HUES48 (cell line): ENCODE measurements around the gene GRIK4.

ENCODE experiments used
- H3K27ac ChIP-seq: one replicate; pipeline ENCODE4 v1.7.0; 2013; ENCODE audit warnings: low read depth, low read length, inconsistent platforms
- H3K27me3 ChIP-seq: 2 replicates; pipeline ENCODE4 v1.6.1; 2013; ENCODE audit warnings: mild to moderate bottlenecking, low read length; ENCODE audit not compliant: control insufficient read depth, insufficient read depth
- H3K36me3 ChIP-seq: 2 replicates; pipeline ENCODE4 v1.6.1; 2013; ENCODE audit warnings: low read length; ENCODE audit not compliant: control insufficient read depth, insufficient read depth
- H3K4me1 ChIP-seq: 2 replicates; pipeline ENCODE4 v1.6.1; 2013; ENCODE audit warnings: mild to moderate bottlenecking, low read length; ENCODE audit not compliant: control insufficient read depth, insufficient read depth
- H3K4me3 ChIP-seq: 2 replicates; pipeline ENCODE4 v1.5.1; 2013; ENCODE audit warnings: mild to moderate bottlenecking, low read depth, low read length
- H3K9ac ChIP-seq: 2 replicates; pipeline ENCODE4 v1.6.1; 2013; ENCODE audit warnings: mild to moderate bottlenecking, low read depth, low read length, moderate library complexity
- H3K9me3 ChIP-seq: 2 replicates; pipeline ENCODE4 v1.6.1; 2013; ENCODE audit warnings: low read length; ENCODE audit not compliant: control insufficient read depth, insufficient read depth

Gene GRIK4

GRCh38 chr11:120950880-120951279 is 439.3 kb downstream of the GRIK4 start:
- Histone ChIP-seq H3K27me3 (no peaks in the 10 kb centered on the region), H3K36me3 (no peaks in the 10 kb centered on the region), H3K4me3 (no peak overlapping the region), H3K27ac (no peak overlapping the region), H3K4me1 (peaks cover 11% of the 10 kb centered on the region; the same call in 1 of the 2 replicates), H3K9ac (no peak overlapping the region), H3K9me3 (no peaks in the 10 kb centered on the region)

GRCh38 chr11:120952461-120953434 is 441.2 kb downstream of the GRIK4 start:
- Histone ChIP-seq H3K9me3 (no peaks in the 10 kb centered on the region), H3K27ac (no peak overlapping the region), H3K9ac (no peak overlapping the region), H3K36me3 (no peaks in the 10 kb centered on the region), H3K27me3 (no peaks in the 10 kb centered on the region), H3K4me3 (no peak overlapping the region), H3K4me1 (peaks cover 24% of the 10 kb centered on the region)

GRCh38 chr11:120954381-120954780 is 442.8 kb downstream of the GRIK4 start:
- H3K9ac ChIP-seq = no peak overlapping the region

GRCh38 chr11:120956710-120957495 is 445.4 kb downstream of the GRIK4 start:
- Histone ChIP-seq H3K36me3 (no peaks in the 10 kb centered on the region), H3K27ac (peak overlapping the region; percentile 38), H3K9ac (no peak overlapping the region), H3K4me3 (no peak overlapping the region), H3K9me3 (no peaks in the 10 kb centered on the region), H3K4me1 (peaks cover 26% of the 10 kb centered on the region), H3K27me3 (no peaks in the 10 kb centered on the region)

More at GRCh38 chr11:120954381-120954780, 442.8 kb downstream of the GRIK4 start:
- Histone ChIP-seq H3K27ac (no peak overlapping the region), H3K36me3 (no peaks in the 10 kb centered on the region), H3K4me1 (peaks cover 26% of the 10 kb centered on the region), H3K27me3 (no peaks in the 10 kb centered on the region), H3K4me3 (no peak overlapping the region), H3K9me3 (no peaks in the 10 kb centered on the region)

GRCh38 chr11:120958185-120958584 is 446.6 kb downstream of the GRIK4 start:
- Histone ChIP-seq H3K4me3 (no peak overlapping the region), H3K27me3 (no peaks in the 10 kb centered on the region), H3K27ac (no peak overlapping the region)

GRCh38 chr11:120959189-120959588 is 447.6 kb downstream of the GRIK4 start:
- Histone ChIP-seq H3K4me1 (peaks cover 15% of the 10 kb centered on the region), H3K4me3 (no peak overlapping the region), H3K27me3 (no peaks in the 10 kb centered on the region), H3K27ac (no peak overlapping the region), H3K9ac (no peak overlapping the region), H3K36me3 (no peaks in the 10 kb centered on the region), H3K9me3 (no peaks in the 10 kb centered on the region)

More at GRCh38 chr11:120958185-120958584, 446.6 kb downstream of the GRIK4 start:
- H3K4me1 ChIP-seq = peaks cover 19% of the 10 kb centered on the region
- no peaks in the 10 kb centered on the region for H3K9me3 ChIP-seq
- no peak overlapping the region for H3K9ac ChIP-seq
- H3K36me3 ChIP-seq = no peaks in the 10 kb centered on the region

- Histone ChIP-seq H3K4me3 (no peak overlapping the region), H3K27ac (no peak overlapping the region), H3K36me3 (no peaks in the 10 kb centered on the region), H3K4me1 (no peaks in the 10 kb centered on the region), H3K27me3 (no peaks in the 10 kb centered on the region), H3K9ac (no peak overlapping the region), H3K9me3 (no peaks in the 10 kb centered on the region)
Observed at GRCh38 chr11:120964857-120965256, 453.3 kb downstream of the GRIK4 start.

- no peak overlapping the region for H3K27ac ChIP-seq
- no peaks in the 10 kb centered on the region for H3K27me3 ChIP-seq
- H3K9ac ChIP-seq = no peak overlapping the region
- H3K4me3 ChIP-seq = no peak overlapping the region
- no peaks in the 10 kb centered on the region for H3K36me3 ChIP-seq
- H3K4me1 ChIP-seq = no peaks in the 10 kb centered on the region
- no peaks in the 10 kb centered on the region for H3K9me3 ChIP-seq
Observed at GRCh38 chr11:120966840-120967239, 455.3 kb downstream of the GRIK4 start.

GRCh38 chr11:120969993-120970392 is 458.4 kb downstream of the GRIK4 start:
- Histone ChIP-seq H3K9me3 (no peaks in the 10 kb centered on the region), H3K36me3 (no peaks in the 10 kb centered on the region), H3K27me3 (no peaks in the 10 kb centered on the region), H3K9ac (no peak overlapping the region), H3K4me3 (no peak overlapping the region), H3K27ac (no peak overlapping the region), H3K4me1 (no peaks in the 10 kb centered on the region)

- Histone ChIP-seq H3K9me3 (no peaks in the 10 kb centered on the region), H3K4me1 (no peaks in the 10 kb centered on the region), H3K9ac (no peak overlapping the region), H3K4me3 (no peak overlapping the region), H3K27me3 (no peaks in the 10 kb centered on the region), H3K36me3 (no peaks in the 10 kb centered on the region), H3K27ac (no peak overlapping the region)
Observed at GRCh38 chr11:120971825-120972224, 460.3 kb downstream of the GRIK4 start.

GRCh38 chr11:120972621-120973020 is 461.1 kb downstream of the GRIK4 start:
- no peak overlapping the region for H3K27ac ChIP-seq
- no peaks in the 10 kb centered on the region for H3K27me3 ChIP-seq
- H3K9ac ChIP-seq = no peak overlapping the region
- no peak overlapping the region for H3K4me3 ChIP-seq
- H3K9me3 ChIP-seq = no peaks in the 10 kb centered on the region
- no peaks in the 10 kb centered on the region for H3K36me3 ChIP-seq
- H3K4me1 ChIP-seq = no peaks in the 10 kb centered on the region
